HL-60 (cell line): Measurements from ENCODE around the gene CHD5.

ENCODE experiments used
- POLR2AphosphoS5 ChIP-seq: IDR thresholded peaks from 2 replicates; pipeline ENCODE4 v1.6.1; 2012; ENCODE audit warnings: low read depth
- TF ChIP-seq, protein P1 (sequence below): IDR thresholded peaks from one replicate; pipeline ENCODE4 v1.5.1; 2011; ENCODE audit warnings: low read length, control low read depth, inconsistent platforms; ENCODE audit not compliant: insufficient read depth

DNA sequence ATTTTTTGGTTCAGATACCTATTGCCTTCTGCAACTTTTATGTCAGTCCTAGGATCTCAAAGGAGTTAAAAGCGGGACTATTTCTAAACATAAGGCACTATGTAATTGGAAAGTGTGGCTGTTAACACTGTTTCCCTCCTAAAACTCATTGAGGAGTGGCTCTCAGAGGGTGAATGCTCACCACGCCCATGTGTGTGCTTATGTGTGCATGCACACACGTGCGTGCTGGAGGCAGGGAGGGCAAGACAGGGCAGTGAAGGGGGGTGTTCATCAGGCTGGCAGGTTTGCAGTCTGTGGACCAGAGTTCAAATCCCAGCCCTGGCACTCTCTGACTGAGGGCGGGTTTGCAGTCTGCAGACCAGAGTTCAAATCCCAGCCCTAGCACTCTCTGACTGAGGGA, 112.0 kb downstream of the CHD5 start:
- no peak for TF ChIP-seq POLR2AphosphoS5
- TF ChIP-seq, protein P1, sequence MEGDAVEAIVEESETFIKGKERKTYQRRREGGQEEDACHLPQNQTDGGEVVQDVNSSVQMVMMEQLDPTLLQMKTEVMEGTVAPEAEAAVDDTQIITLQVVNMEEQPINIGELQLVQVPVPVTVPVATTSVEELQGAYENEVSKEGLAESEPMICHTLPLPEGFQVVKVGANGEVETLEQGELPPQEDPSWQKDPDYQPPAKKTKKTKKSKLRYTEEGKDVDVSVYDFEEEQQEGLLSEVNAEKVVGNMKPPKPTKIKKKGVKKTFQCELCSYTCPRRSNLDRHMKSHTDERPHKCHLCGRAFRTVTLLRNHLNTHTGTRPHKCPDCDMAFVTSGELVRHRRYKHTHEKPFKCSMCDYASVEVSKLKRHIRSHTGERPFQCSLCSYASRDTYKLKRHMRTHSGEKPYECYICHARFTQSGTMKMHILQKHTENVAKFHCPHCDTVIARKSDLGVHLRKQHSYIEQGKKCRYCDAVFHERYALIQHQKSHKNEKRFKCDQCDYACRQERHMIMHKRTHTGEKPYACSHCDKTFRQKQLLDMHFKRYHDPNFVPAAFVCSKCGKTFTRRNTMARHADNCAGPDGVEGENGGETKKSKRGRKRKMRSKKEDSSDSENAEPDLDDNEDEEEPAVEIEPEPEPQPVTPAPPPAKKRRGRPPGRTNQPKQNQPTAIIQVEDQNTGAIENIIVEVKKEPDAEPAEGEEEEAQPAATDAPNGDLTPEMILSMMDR, result no peak
